H1 (cell line): ENCODE data around the gene PLCB4. TPM values are rescaled to one million over a fixed set of nuclear protein-coding genes. Genes with fewer than 3 reads are reported as not detected.

Source experiments
- CTCF ChIA-PET: fragments of 300-600 bp; sonication (Branson Sonifier 250); formaldehyde crosslinking; loops from one replicate; lab custom pipeline; 2021; ENCODE audit not compliant: partially characterized antibody; lab: Charles Lee
- POLR2A ChIA-PET: fragments of 300-600 bp; sonication (Branson Sonifier 250); formaldehyde crosslinking; loops from one replicate; lab custom pipeline; 2021; ENCODE audit warnings: inconsistent platforms; ENCODE audit not compliant: partially characterized antibody; lab: Charles Lee
- DNase-seq, 2 experiments: peaks; one replicate each; pipeline versions ENCODE4 v3.0.0 to v3.0.0-alpha.2; 2010 to 2022; ENCODE audit warnings: low spot score in 2 of 2, low read depth in 1 of 2, mixed read lengths in 1 of 2
- FAIRE-seq: peaks from 2 replicates; lab custom pipeline; 2011; peaks lifted over from hg19 to GRCh38; lab: Jason Lieb, UNC
- H2AFZ ChIP-seq: 2 replicates; pipeline ENCODE4 v1.8.1; 2012; ENCODE audit warnings: low read length, inconsistent platforms
- H2AK5ac ChIP-seq: 2 replicates; pipeline ENCODE4 v1.6.1; 2013; ENCODE audit warnings: low read depth, low read length
- H2BK120ac ChIP-seq: replicated peaks from 2 replicates; pipeline ENCODE3; 2013; ENCODE audit warnings: low read depth, low read length, inconsistent platforms
- H2BK12ac ChIP-seq: 2 replicates; pipeline ENCODE4 v1.6.1; 2013; ENCODE audit warnings: low read depth, low read length
- H2BK15ac ChIP-seq: 2 replicates; pipeline ENCODE4 v1.6.1; 2013; ENCODE audit warnings: low read length
- H2BK20ac ChIP-seq: 2 replicates; pipeline ENCODE4 v1.6.1; 2013; ENCODE audit warnings: low read length
- H2BK5ac ChIP-seq: 2 replicates; pipeline ENCODE4 v1.6.1; 2013; ENCODE audit warnings: low read depth, low read length
- H3K14ac ChIP-seq: 2 replicates; pipeline ENCODE4 v1.6.1; 2013; ENCODE audit warnings: inconsistent platforms; ENCODE audit not compliant: insufficient read length
- H3K18ac ChIP-seq: 2 replicates; pipeline ENCODE4 v1.6.1; 2013; ENCODE audit warnings: low read length; ENCODE audit errors: extremely low read depth
- H3K23ac ChIP-seq: 2 replicates; pipeline ENCODE4 v1.6.1; 2013; ENCODE audit warnings: inconsistent platforms; ENCODE audit not compliant: insufficient read length
- H3K23me2 ChIP-seq: 2 replicates; pipeline ENCODE4 v1.6.1; 2013; ENCODE audit warnings: low read depth, low read length
- H3K27ac ChIP-seq: 2 replicates; pipeline ENCODE4 v1.6.1; 2011; ENCODE audit warnings: low read depth, low read length, inconsistent platforms
- H3K27me3 ChIP-seq, 4 experiments: replicated peaks in 1 of 4; 1 replicate in 1 of 4; 2 replicates in 3 of 4; pipeline versions ENCODE4 v1.6.1 to v1.8.1; 2011 to 2013; ENCODE audit warnings: low read length in 3 of 4, mild to moderate bottlenecking in 3 of 4, inconsistent platforms in 2 of 4, mixed read lengths in 2 of 4, moderate library complexity in 1 of 4; ENCODE audit not compliant: control insufficient read depth in 3 of 4, insufficient read depth in 3 of 4; ENCODE audit errors: extremely low read depth in 1 of 4
- H3K36me3 ChIP-seq, 4 experiments: 2 replicates each; pipeline versions ENCODE4 v1.6.1 to v1.8.1; 2011 to 2013; ENCODE audit warnings: mild to moderate bottlenecking in 4 of 4, low read length in 3 of 4, moderate library complexity in 2 of 4, control low read depth in 1 of 4, inconsistent platforms in 1 of 4; ENCODE audit not compliant: insufficient read depth in 4 of 4, control insufficient read depth in 2 of 4
- H3K4ac ChIP-seq: replicated peaks from 2 replicates; pipeline ENCODE3; 2013; ENCODE audit warnings: low read length, low read depth, mixed read lengths, inconsistent platforms; ENCODE audit not compliant: insufficient read length
- H3K4me1 ChIP-seq, 4 experiments: replicated peaks in 1 of 4; 1 replicate in 1 of 4; 2 replicates in 3 of 4; pipeline versions ENCODE4 v1.6.1 to v1.8.1; 2011 to 2013; ENCODE audit warnings: low read length in 3 of 4, inconsistent platforms in 2 of 4, mixed read lengths in 1 of 4; ENCODE audit not compliant: insufficient read depth in 4 of 4, control insufficient read depth in 3 of 4
- H3K4me2 ChIP-seq, 2 experiments: 2 replicates each; pipeline versions ENCODE4 v1.6.1 to v1.8.1; 2011 to 2013; ENCODE audit warnings: low read depth in 2 of 2, low read length in 2 of 2, control low read depth in 1 of 2, inconsistent platforms in 1 of 2, mild to moderate bottlenecking in 1 of 2; ENCODE audit not compliant: insufficient read depth in 1 of 2
- H3K4me3 ChIP-seq, 4 experiments: fragments of 200-600, 300-600 bp in 1 of 4; sonication (generic), shearing (Covaris generic), sonication (Bioruptor Twin) in 1 of 4; 2 replicates each; pipeline versions ENCODE4 v1.5.1 to v1.8.1; 2011 to 2016; ENCODE audit warnings: low read length in 4 of 4, low read depth in 3 of 4, control low read depth in 2 of 4, inconsistent platforms in 2 of 4, mild to moderate bottlenecking in 2 of 4, mixed read lengths in 1 of 4, moderate library complexity in 1 of 4; ENCODE audit not compliant: insufficient read depth in 2 of 4; ENCODE audit errors: extremely low read depth in 1 of 4
- H3K56ac ChIP-seq: replicated peaks from 2 replicates; pipeline ENCODE3; 2013; ENCODE audit warnings: low read depth, mild to moderate bottlenecking, mixed read lengths, low read length, inconsistent platforms; ENCODE audit not compliant: insufficient read length
- H3K79me1 ChIP-seq: 2 replicates; pipeline ENCODE4 v1.6.1; 2013; ENCODE audit warnings: low read depth, low read length, control low read depth
- H3K79me2 ChIP-seq, 2 experiments: 2 replicates each; pipeline versions ENCODE4 v1.6.1 to v1.8.1; 2012 to 2013; ENCODE audit warnings: low read length in 2 of 2, mild to moderate bottlenecking in 2 of 2, inconsistent platforms in 1 of 2; ENCODE audit not compliant: insufficient read depth in 2 of 2, control insufficient read depth in 1 of 2
- H3K9ac ChIP-seq, 4 experiments: replicated peaks in 1 of 4; 1 replicate in 1 of 4; 2 replicates in 3 of 4; pipeline versions ENCODE4 v1.6.1 to v1.8.1; 2011 to 2013; ENCODE audit warnings: low read depth in 3 of 4, low read length in 3 of 4, control low read depth in 2 of 4, mild to moderate bottlenecking in 2 of 4, moderate library complexity in 2 of 4, inconsistent platforms in 1 of 4; ENCODE audit errors: extremely low read depth in 1 of 4
- H3K9me3 ChIP-seq, 2 experiments: 2 replicates each; pipeline versions ENCODE4 v1.6.1 to v1.8.1; 2012 to 2013; ENCODE audit warnings: mild to moderate bottlenecking in 2 of 2, moderate library complexity in 2 of 2, control low read depth in 1 of 2, inconsistent platforms in 1 of 2, low read depth in 1 of 2, low read length in 1 of 2, mixed read lengths in 1 of 2; ENCODE audit not compliant: insufficient read depth in 2 of 2
- H4K20me1 ChIP-seq, 2 experiments: replicated peaks in 1 of 2; 2 replicates each; pipeline versions ENCODE3 to v1.8.1; 2011 to 2013; ENCODE audit warnings: inconsistent platforms in 2 of 2, low read length in 2 of 2, mild to moderate bottlenecking in 1 of 2; ENCODE audit not compliant: insufficient read depth in 2 of 2, control insufficient read depth in 1 of 2
- H4K5ac ChIP-seq: 2 replicates; pipeline ENCODE4 v1.6.1; 2013; ENCODE audit warnings: low read length, low read depth, mixed read lengths, inconsistent platforms; ENCODE audit not compliant: insufficient read length
- H4K8ac ChIP-seq: 2 replicates; pipeline ENCODE4 v1.8.0; 2013; ENCODE audit warnings: mild to moderate bottlenecking, moderate library complexity, low read length, inconsistent platforms; ENCODE audit not compliant: insufficient read depth; ENCODE audit errors: extremely low read depth
- H4K91ac ChIP-seq: replicated peaks from 2 replicates; pipeline ENCODE3; 2013; ENCODE audit warnings: low read length, mixed read lengths, inconsistent platforms; ENCODE audit not compliant: insufficient read length
- CBX8 ChIP-seq: fragments of 300-800, 300-1000 bp; sonication (generic); IDR thresholded peaks from 2 replicates; pipeline ENCODE4 v1.7.1; 2016; ENCODE audit warnings: low read depth, low read length, borderline replicate concordance
- CHD2 ChIP-seq: IDR thresholded peaks from 2 replicates; pipeline ENCODE4 v1.6.1; 2012; ENCODE audit warnings: low read length, improper control_type of control experiment
- CREB1 ChIP-seq: IDR thresholded peaks from 2 replicates; pipeline ENCODE4 v1.6.1; 2012; ENCODE audit warnings: inconsistent platforms
- EGR1 ChIP-seq: IDR thresholded peaks from 2 replicates; pipeline ENCODE4 v1.6.1; 2011; ENCODE audit warnings: low read depth, low read length, borderline replicate concordance
- POLR2AphosphoS5 ChIP-seq: IDR thresholded peaks from 2 replicates; pipeline ENCODE4 v1.6.1; 2011; ENCODE audit warnings: low read depth, low read length
- RBBP5 ChIP-seq: IDR thresholded peaks from 2 replicates; pipeline ENCODE4 v1.7.1; 2012; ENCODE audit warnings: low read depth, mild to moderate bottlenecking, inconsistent platforms, low read length, moderate library complexity, borderline replicate concordance
- WGBS, 2 experiments: shearing (Covaris generic) in 1 of 2; methylation state at CpG; one replicate each; pipeline versions ENCODE4 v1.1.6 to v1.1.7; 2013 to 2015; ENCODE audit warnings: low lambda C conversion rate in 2 of 2, mixed read lengths in 2 of 2, inconsistent platforms in 1 of 2, low coverage in 1 of 2, missing lambda C conversion rate in 1 of 2; ENCODE audit not compliant: insufficient replicate concordance in 2 of 2, insufficient coverage in 1 of 2, insufficient read length in 1 of 2; ENCODE audit errors: extremely low coverage in 1 of 2, missing lambda C conversion rate in 1 of 2; 5-methylcytosine and 5-hydroxymethylcytosine counted together
- polyA plus RNA-seq, 7 experiments: library from polyadenylated mRNA; depleted of rRNA in 3 of 7; stranded (reverse) in 5 of 7; unstranded in 2 of 7; fragments of >200 nt in 5 of 7; fragments of 200-250 nt in 2 of 7; gene quantifications; 1 replicate in 5 of 7; 2 replicates in 1 of 7; 4 replicates in 1 of 7; pipeline versions ENCODE4 v1.2.1 to v1.2.3, GENCODE V29; 2011 to 2013; ENCODE audit warnings: missing spikeins in 2 of 7, mixed read lengths in 2 of 7
- total RNA-seq: library from RNA; stranded (reverse); fragmentation: NEBNext Ultra II Directional; extraction: Animal tissue kit (Norgen Biotek cat#: 25700); gene quantifications from 2 replicates; pipeline ENCODE4 v1.2.1, GENCODE V29; 2021

Gene PLCB4
- total and polyA plus RNA-seq, 2 of the 8 experiments (the other 6 are each of a cell fraction or from before 2014, with no cell fraction given), result 3.2 to 14.1 TPM

DNA sequence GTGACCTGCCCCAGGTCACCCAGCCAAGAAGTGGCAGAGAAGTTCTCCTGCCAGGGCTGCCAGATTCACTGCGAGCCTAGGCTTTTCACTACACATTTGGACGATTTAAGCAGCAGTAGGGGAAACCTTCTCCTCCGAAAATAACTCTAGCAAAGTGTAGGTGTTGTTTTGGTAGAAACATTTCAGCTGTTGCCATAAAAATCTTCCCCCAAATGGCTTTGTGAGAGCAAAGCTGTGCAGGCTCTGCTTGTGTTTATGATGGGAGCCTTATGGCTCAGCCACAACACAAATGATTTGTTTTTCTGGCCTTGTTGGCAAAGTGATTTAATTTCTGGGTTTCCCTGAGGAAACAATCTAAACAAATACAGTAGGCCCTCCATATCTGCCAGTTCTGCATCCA lies 81.8 kb downstream of the PLCB4 start:
- H2BK120ac ChIP-seq, result no peak overlapping the region
- TF ChIP-seq EGR1, result no peak
- TF ChIP-seq CREB1, result no peak
- no peak for TF ChIP-seq CHD2
- no peak for TF ChIP-seq RBBP5
- no peak for TF ChIP-seq POLR2AphosphoS5
- no peak for TF ChIP-seq CBX8

More for the DNA sequence above, 81.8 kb downstream of the PLCB4 start:
- H3K79me2 ChIP-seq, result no peaks in the 10 kb centered on the region
- ChIA-PET POLR2A (no interaction called here), CTCF (interaction anchor here (0.9 kb wide), 1 partner anchor 22 kb away, joined by 3 read pairs; no protein-coding TSS in a partner anchor)
- no peak overlapping the region for H2BK5ac ChIP-seq
- H4K5ac ChIP-seq, result no peak overlapping the region
- no peak overlapping the region for H3K56ac ChIP-seq
- FAIRE-seq (no peak), DNase-seq (no peak)
- H3K18ac ChIP-seq, result no peak overlapping the region
- H3K23ac ChIP-seq, result no peak overlapping the region
- H3K27ac ChIP-seq, result no peak overlapping the region
- H4K8ac ChIP-seq, result no peak overlapping the region
- no peaks in the 10 kb centered on the region; the same call in 1 of the 2 replicates for H3K23me2 ChIP-seq
- H3K79me1 ChIP-seq, result no peaks in the 10 kb centered on the region
- no peak overlapping the region for H4K91ac ChIP-seq
- no peaks in the 10 kb centered on the region for H3K4me1 ChIP-seq
- no peak overlapping the region for H3K14ac ChIP-seq
- WGBS, 2 experiments, result 92% methylated on average over 3 of the region's 3 CpGs; no CpG with 5 or more reads in 1 of the 2 experiments
- no peak overlapping the region for H2AFZ ChIP-seq
- H2AK5ac ChIP-seq, result no peak overlapping the region
- H4K20me1 ChIP-seq, result no peaks in the 10 kb centered on the region
- H3K4me2 ChIP-seq, result no peak overlapping the region
- H3K4me3 ChIP-seq, result no peak overlapping the region
- H3K36me3 ChIP-seq, result no peaks in the 10 kb centered on the region; a peak in 1 of 8 replicates
- H3K27me3 ChIP-seq, result no peaks in the 10 kb centered on the region
- no peak overlapping the region for H2BK20ac ChIP-seq
- no peak overlapping the region for H3K4ac ChIP-seq
- no peak overlapping the region for H2BK12ac ChIP-seq
- H3K9me3 ChIP-seq, result peaks cover 11 to 16% of the 10 kb centered on the region in 2 experiments; a peak in 3 of 4 replicates
- H3K9ac ChIP-seq, result no peak overlapping the region
- no peak overlapping the region for H2BK15ac ChIP-seq
